CD4-positive, alpha-beta memory T cell (primary cell): Measurements from ENCODE around the gene SPRYD4. TPM values are rescaled to one million over a fixed set of nuclear protein-coding genes. Genes with fewer than 3 reads are reported as not detected.

Source experiments
- CTCF ChIA-PET: fragments of 350-600 bp; sonication (Branson Sonifier 250); formaldehyde crosslinking; loops from one replicate; lab custom pipeline; 2021; ENCODE audit warnings: inconsistent platforms; ENCODE audit not compliant: partially characterized antibody; lab: Charles Lee
- POLR2A ChIA-PET: fragments of 350-600 bp; sonication (Branson Sonifier 250); formaldehyde crosslinking; loops from one replicate; lab custom pipeline; 2021; ENCODE audit not compliant: partially characterized antibody; lab: Charles Lee
- DNase-seq, 5 donors: peaks; one replicate each; pipeline versions ENCODE4 v3.0.0 to v3.0.0-alpha.2; 2020 to 2022; ENCODE audit warnings: mixed read lengths in 1 of 5
- H3K27ac ChIP-seq: one replicate; pipeline ENCODE4 v1.7.0; 2013; ENCODE audit warnings: low read depth, low read length
- H3K27me3 ChIP-seq: 2 replicates; pipeline ENCODE4 v1.7.0; 2013; ENCODE audit warnings: mild to moderate bottlenecking, low read length, moderate library complexity; ENCODE audit not compliant: insufficient read depth
- H3K36me3 ChIP-seq: 2 replicates; pipeline ENCODE4 v1.7.0; 2013; ENCODE audit warnings: mild to moderate bottlenecking, low read length, moderate library complexity; ENCODE audit not compliant: insufficient read depth
- H3K4me1 ChIP-seq: 2 replicates; pipeline ENCODE4 v1.7.0; 2013; ENCODE audit warnings: mild to moderate bottlenecking, low read length, moderate library complexity; ENCODE audit not compliant: insufficient read depth
- H3K4me3 ChIP-seq, 2 donors: one replicate each; pipeline ENCODE4 v1.7.0; 2013; ENCODE audit warnings: low read length in 2 of 2, mild to moderate bottlenecking in 1 of 2
- H3K9me3 ChIP-seq, 2 donors: one replicate each; pipeline ENCODE4 v1.7.0; 2013; ENCODE audit warnings: low read length in 2 of 2, control low read depth in 1 of 2; ENCODE audit not compliant: control insufficient read depth in 1 of 2
- H3K27ac Mint-ChIP-seq, 7 donors: one replicate each; pipeline ENCODE4 v1.8.0; 2020 to 2021; ENCODE audit warnings: mixed read lengths in 7 of 7, mild to moderate bottlenecking in 6 of 7, inconsistent platforms in 3 of 7, moderate library complexity in 3 of 7
- H3K27me3 Mint-ChIP-seq, 2 donors: one replicate each; pipeline ENCODE4 v1.8.0; 2020 to 2021; ENCODE audit warnings: mixed read lengths in 2 of 2
- H3K36me3 Mint-ChIP-seq, 2 donors: one replicate each; pipeline ENCODE4 v1.8.0; 2020 to 2021; ENCODE audit warnings: mixed read lengths in 2 of 2, inconsistent platforms in 1 of 2, mild to moderate bottlenecking in 1 of 2
- H3K4me1 Mint-ChIP-seq, 4 donors: one replicate each; pipeline ENCODE4 v1.8.0; 2020 to 2021; ENCODE audit warnings: mixed read lengths in 4 of 4, mild to moderate bottlenecking in 1 of 4
- H3K4me3 Mint-ChIP-seq, 8 donors: one replicate each; pipeline ENCODE4 v1.8.0; 2020 to 2021; ENCODE audit warnings: mixed read lengths in 8 of 8, mild to moderate bottlenecking in 7 of 8, moderate library complexity in 6 of 8, inconsistent platforms in 3 of 8
- H3K9me3 Mint-ChIP-seq, 8 donors: one replicate each; pipeline ENCODE4 v1.8.0; 2020 to 2021; ENCODE audit warnings: mixed read lengths in 8 of 8, mild to moderate bottlenecking in 5 of 8, inconsistent platforms in 3 of 8, moderate library complexity in 1 of 8
- intact Hi-C: fragments of 100-400 bp; cut with micrococcal nuclease; formaldehyde crosslinking; loops from one replicate; pipeline ENCODE4 v1.15.1; 2023
- polyA plus RNA-seq, 2 donors: library from polyadenylated mRNA; unstranded; fragments of 300-500 nt; fragmentation: Illumina TruSeq; gene quantifications; one replicate each; pipeline ENCODE4 v1.2.3, GENCODE V29; 2021
- total RNA-seq, 2 experiments: library from RNA; stranded (reverse); gene quantifications; one replicate each; pipeline ENCODE4 v1.2.3, GENCODE V29; 2021

The SPRYD4 gene
- total and polyA plus RNA-seq, 4 experiments from 2014 or later: 1.1 to 6.9 (median 4.0) TPM

- Histone ChIP-seq H3K36me3 (no peaks in the 10 kb centered on the region), H3K4me3 (no peak within 1 kb of the TSS), H3K27me3 (no peaks in the 10 kb centered on the region), H3K4me1 (peaks cover 4% of the 10 kb centered on the region), H3K9me3 (no peaks in the 10 kb centered on the region), H3K27ac (no peak within 1 kb of the TSS)
- ChIA-PET CTCF (interaction anchor here (2.1 kb wide), 1 partner anchor 10 kb away, joined by 10 read pairs; no protein-coding TSS in a partner anchor), POLR2A (interaction anchor here (0.8 kb wide), 1 partner anchor 96 kb away, joined by 3 read pairs; no protein-coding TSS in a partner anchor)
- DNase-seq: no peak
- Mint-ChIP-seq H3K9me3 (no peaks in the 10 kb centered on the region), H3K27ac (peak within 1 kb of the TSS in 1 of 7 donors; percentile 72), H3K27me3 (no peaks in the 10 kb centered on the region), H3K4me3 (no peak within 1 kb of the TSS), H3K4me1 (peaks cover 4 to 10% (median 4%) of the 10 kb centered on the region in 4 donors), H3K36me3 (no peaks in the 10 kb centered on the region)
- intact Hi-C loops: no loop called here
Observed at GRCh38 chr12:56454557-56454956, 13.8 kb upstream of the SPRYD4 start, which contains the start of gene MIP. Gene MIP (minus strand): TSS chr12:56454657. CDS start chr12:56454613, 44 bp downstream.

GRCh38 chr12:56457817-56458216 is 10.6 kb upstream of the SPRYD4 start:
- no peaks in the 10 kb centered on the region for H3K4me1 Mint-ChIP-seq
- H3K9me3 ChIP-seq: no peaks in the 10 kb centered on the region
- CTCF ChIA-PET: no interaction called here

GRCh38 chr12:56461235-56462159 is 6.9 kb upstream of the SPRYD4 start:
- no peak for DNase-seq
- Mint-ChIP-seq H3K27me3 (no peaks in the 10 kb centered on the region), H3K4me3 (no peak overlapping the region), H3K4me1 (peaks cover 2 to 5% (median 5%) of the 10 kb centered on the region in 4 donors), H3K36me3 (no peaks in the 10 kb centered on the region), H3K9me3 (no peaks in the 10 kb centered on the region), H3K27ac (no peak overlapping the region)
- Histone ChIP-seq H3K4me1 (peaks cover 8% of the 10 kb centered on the region), H3K27ac (no peak overlapping the region), H3K4me3 (no peak overlapping the region), H3K36me3 (no peaks in the 10 kb centered on the region), H3K27me3 (no peaks in the 10 kb centered on the region), H3K9me3 (no peaks in the 10 kb centered on the region)
- intact Hi-C loops: loop anchor here (10.0 kb wide), 1 partner anchor 727 kb away; no protein-coding TSS in a partner anchor
- ChIA-PET CTCF (interaction anchor here (0.6 to 3.8 kb wide), 11 partner anchors 12 to 272 kb away, joined by 3 to 26 read pairs (median 5); partner anchors contain the start of genes COQ10A, IL23A, PAN2 and STAT2), POLR2A (interaction anchor here (0.8 to 2.3 kb wide), 4 partner anchors 123 to 343 kb away, joined by 3 to 7 read pairs (median 4); partner anchors contain the start of genes IL23A and ZC3H10)

More at GRCh38 chr12:56457817-56458216, 10.6 kb upstream of the SPRYD4 start:
- no peaks in the 10 kb centered on the region for H3K27me3 ChIP-seq
- Mint-ChIP-seq H3K27me3 (no peaks in the 10 kb centered on the region), H3K9me3 (no peaks in the 10 kb centered on the region), H3K27ac (no peak overlapping the region), H3K4me3 (no peak overlapping the region), H3K36me3 (no peaks in the 10 kb centered on the region)
- POLR2A ChIA-PET: interaction anchor here (1.4 to 2.1 kb wide), 2 partner anchors 9 to 10 kb away, joined by 4 read pairs; partner anchors contain the start of gene TIMELESS
- H3K4me3 ChIP-seq: no peak overlapping the region
- DNase-seq: no peak
- intact Hi-C loops: no loop called here
- H3K36me3 ChIP-seq: no peaks in the 10 kb centered on the region
- H3K4me1 ChIP-seq: no peaks in the 10 kb centered on the region
- no peak overlapping the region for H3K27ac ChIP-seq

- no peaks in the 10 kb centered on the region for H3K9me3 ChIP-seq
Observed at GRCh38 chr12:56462565-56462964, 5.8 kb upstream of the SPRYD4 start.

GRCh38 chr12:56469007-56469930 is 891 bp downstream of the SPRYD4 start:
- ChIA-PET CTCF (interaction anchor here (0.8 to 1.9 kb wide), 3 partner anchors 12 to 279 kb away, joined by 3 to 7 read pairs (median 4); partner anchors contain the start of genes RNF41 and SMARCC2), POLR2A (interaction anchor here (1.1 to 4.6 kb wide), 15 partner anchors 19 to 352 kb away, joined by 3 to 24 read pairs (median 6); partner anchors contain the start of genes CNPY2, ESYT1, GLS2 and IL23A)
- H3K27ac ChIP-seq: peak overlapping the region; percentile 73
- no peaks in the 10 kb centered on the region for H3K27me3 ChIP-seq
- Mint-ChIP-seq H3K4me3 (peak overlapping the region; percentile 93 to 98 (median 96)), H3K27me3 (no peaks in the 10 kb centered on the region), H3K27ac (peak overlapping the region; percentile 94 to 99 (median 98)), H3K36me3 (peaks cover 4 to 20% of the 10 kb centered on the region in 2 donors), H3K9me3 (no peaks in the 10 kb centered on the region), H3K4me1 (peaks cover 14 to 42% (median 23%) of the 10 kb centered on the region in 4 donors)
- no peaks in the 10 kb centered on the region for H3K9me3 ChIP-seq
- intact Hi-C loops: loop anchor here (10.0 kb wide), 1 partner anchor 734 kb away; no protein-coding TSS in a partner anchor
- no peak for DNase-seq
- peak overlapping the region; percentile 90 to 98 for H3K4me3 ChIP-seq
- peaks cover 22% of the 10 kb centered on the region for H3K4me1 ChIP-seq
- H3K36me3 ChIP-seq: peaks cover 3% of the 10 kb centered on the region

More at GRCh38 chr12:56462565-56462964, 5.8 kb upstream of the SPRYD4 start:
- H3K27me3 ChIP-seq: no peaks in the 10 kb centered on the region
- intact Hi-C loops: loop anchor here (10.0 kb wide), 1 partner anchor 728 kb away; no protein-coding TSS in a partner anchor
- ChIA-PET CTCF (interaction anchor here (0.9 to 3.8 kb wide), 14 partner anchors 13 to 270 kb away, joined by 3 to 37 read pairs (median 16); partner anchors contain the start of genes ANKRD52, CNPY2, COQ10A and IL23A), POLR2A (interaction anchor here (0.7 to 2.4 kb wide), 5 partner anchors 13 to 240 kb away, joined by 4 to 20 read pairs (median 10); partner anchors contain the start of genes CNPY2, COQ10A, IL23A and RNF41)
- Mint-ChIP-seq H3K4me3 (no peak overlapping the region), H3K27ac (no peak overlapping the region), H3K4me1 (peaks cover 2 to 9% (median 5%) of the 10 kb centered on the region in 4 donors), H3K9me3 (no peaks in the 10 kb centered on the region), H3K27me3 (no peaks in the 10 kb centered on the region), H3K36me3 (no peaks in the 10 kb centered on the region)
- no peak overlapping the region for H3K4me3 ChIP-seq
- peaks cover 8% of the 10 kb centered on the region for H3K4me1 ChIP-seq
- no peak overlapping the region for H3K27ac ChIP-seq
- H3K36me3 ChIP-seq: no peaks in the 10 kb centered on the region
- DNase-seq: no peak

GRCh38 chr12:56474389-56474788 is 6.0 kb downstream of the SPRYD4 start:
- ChIA-PET POLR2A (no interaction called here), CTCF (interaction anchor here (0.6 to 2.2 kb wide), 2 partner anchors 17 to 229 kb away, joined by 4 to 6 read pairs; no protein-coding TSS in a partner anchor)
- H3K27ac ChIP-seq: no peak overlapping the region
- H3K27me3 ChIP-seq: no peaks in the 10 kb centered on the region
- peaks cover 12% of the 10 kb centered on the region for H3K4me1 ChIP-seq
- intact Hi-C loops: no loop called here
- Mint-ChIP-seq H3K4me1 (peaks cover 8 to 24% (median 13%) of the 10 kb centered on the region in 4 donors), H3K36me3 (peaks cover 6 to 15% of the 10 kb centered on the region in 2 donors), H3K27me3 (no peaks in the 10 kb centered on the region), H3K27ac (peak overlapping the region in 2 of 7 donors; percentile 14 to 61), H3K9me3 (no peaks in the 10 kb centered on the region), H3K4me3 (no peak overlapping the region)
- H3K4me3 ChIP-seq: no peak overlapping the region
- peaks cover 3% of the 10 kb centered on the region for H3K36me3 ChIP-seq
- H3K9me3 ChIP-seq: no peaks in the 10 kb centered on the region
- DNase-seq: no peak
